RKO (cell line): Measurements from ENCODE around the gene ASIC5.
"Not testable (repeated sequence)": the region's sequence is repeated elsewhere in the genome, so short reads cannot be mapped to it uniquely, and the experiment has no call there.

ENCODE experiments used
- DNase-seq: peaks from one replicate; pipeline ENCODE4 v3.0.0-alpha.2; 2016; ENCODE audit warnings: low spot score

Gene ASIC5

DNA sequence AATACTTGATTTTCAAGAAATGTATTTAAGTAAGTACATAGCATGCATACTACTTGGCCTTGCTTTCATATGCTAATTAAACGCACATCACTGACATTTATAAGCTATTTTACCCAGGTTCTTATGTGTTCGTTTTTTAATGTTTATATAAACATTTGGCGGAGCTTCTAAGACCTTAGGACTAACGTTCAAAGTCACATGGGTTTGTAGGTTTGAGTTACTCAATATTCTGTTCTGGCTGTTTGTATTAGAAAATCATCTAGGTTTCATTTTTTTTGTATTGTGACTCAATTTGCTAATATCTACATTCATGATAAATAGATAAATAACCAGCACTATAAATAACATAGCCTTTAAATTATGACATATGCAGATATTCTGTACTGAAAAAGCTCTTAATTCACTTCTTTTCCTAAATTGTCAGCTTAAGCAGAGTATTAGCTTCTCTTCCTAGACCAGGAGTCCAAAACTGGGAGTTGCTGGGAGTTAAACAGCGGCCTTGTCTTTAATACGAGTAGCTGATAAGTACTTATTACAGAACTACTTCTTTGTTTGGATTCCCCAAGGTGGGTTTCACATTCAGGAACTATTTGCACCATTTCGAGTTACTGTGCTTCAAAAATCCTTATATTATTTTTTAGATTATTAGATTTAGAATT lies 65.3 kb downstream of the ASIC5 start:
- DNase-seq: no peak

DNA sequence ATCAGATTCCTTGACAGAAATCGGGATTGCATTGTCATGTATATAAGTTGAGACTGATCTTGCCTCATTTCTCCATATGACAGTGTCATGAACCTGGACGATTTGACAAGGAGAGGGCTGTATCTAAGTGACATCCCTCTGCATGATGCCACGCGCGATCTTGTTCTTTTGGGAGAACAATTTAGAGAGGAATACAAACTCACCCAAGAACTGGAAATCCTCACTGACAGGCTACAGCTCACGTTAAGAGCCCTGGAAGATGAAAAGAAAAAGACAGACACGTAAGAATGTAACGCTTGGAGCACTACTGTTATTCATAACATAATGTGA lies 66.3 kb downstream of the ASIC5 start:
- DNase-seq: no peak

DNA sequence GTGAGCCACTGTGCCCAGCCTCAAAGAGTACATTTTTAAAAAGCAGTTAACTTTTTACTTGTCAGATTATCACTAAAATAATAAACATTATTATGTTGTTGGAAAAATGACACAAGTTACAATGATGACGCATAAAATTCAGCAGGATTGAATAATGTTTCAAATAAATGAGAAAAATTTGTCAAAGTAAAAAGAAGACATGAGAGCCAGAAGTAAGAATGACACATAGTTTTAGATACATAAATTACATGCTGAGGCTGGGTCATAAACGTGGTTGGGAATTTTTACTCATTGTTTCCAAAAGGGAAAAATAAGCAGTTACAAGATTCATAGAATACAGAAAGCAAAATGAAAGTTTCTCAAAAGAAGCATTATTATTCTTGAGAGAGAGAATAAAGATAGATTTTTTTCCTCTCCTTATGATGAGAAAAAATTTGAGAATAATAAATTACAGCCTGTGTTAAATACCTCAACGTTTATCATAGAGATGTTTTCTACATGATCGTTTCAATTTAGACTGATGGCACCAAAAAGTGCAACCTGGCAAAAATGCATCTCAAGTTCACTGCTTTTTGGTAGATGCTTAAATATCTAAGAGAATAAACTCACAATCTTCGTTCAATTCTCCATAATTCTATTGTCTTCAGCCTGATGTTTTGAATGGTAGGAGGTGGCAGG lies 66.8 kb downstream of the ASIC5 start:
- DNase-seq: no peak

DNA sequence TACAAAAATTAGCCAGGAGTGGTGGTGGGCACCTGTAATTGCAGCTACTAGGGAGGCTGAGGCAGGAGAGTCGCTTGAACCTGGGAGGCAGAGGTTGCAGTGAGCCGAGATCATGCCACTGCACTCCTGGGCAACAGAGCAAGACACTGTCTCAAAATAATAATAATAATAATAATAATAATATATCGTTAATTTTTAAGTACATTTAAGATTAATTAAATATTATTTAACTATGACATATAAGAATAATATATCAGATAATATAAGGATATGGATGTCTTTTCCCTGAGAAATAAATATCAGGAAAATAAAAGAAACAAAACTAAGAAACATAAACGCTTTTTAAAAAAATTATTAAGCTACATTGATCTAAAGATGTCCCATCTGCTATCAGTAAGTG lies 68.5 kb downstream of the ASIC5 start:
- not testable (repeated sequence) for DNase-seq

DNA sequence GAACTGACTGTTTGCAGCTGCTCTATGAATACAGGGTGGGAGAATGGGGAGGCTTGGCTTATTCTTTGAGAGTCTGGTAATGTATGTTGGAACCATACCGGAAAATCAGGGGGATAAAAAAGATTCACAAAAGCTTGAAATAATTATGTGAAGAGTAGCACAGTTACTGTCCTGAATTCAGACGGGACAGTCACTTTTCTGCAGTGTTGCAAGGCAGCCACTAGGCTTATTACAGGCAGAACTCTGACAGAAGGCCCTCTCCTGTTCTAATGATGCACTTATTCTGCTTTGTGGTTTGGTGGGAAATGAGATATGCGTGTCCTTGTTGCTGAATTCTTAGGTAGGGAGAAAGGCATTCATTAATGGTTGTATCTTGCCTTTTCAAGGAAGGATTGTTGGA lies 70.1 kb downstream of the ASIC5 start:
- peak; percentile 69 for DNase-seq

DNA sequence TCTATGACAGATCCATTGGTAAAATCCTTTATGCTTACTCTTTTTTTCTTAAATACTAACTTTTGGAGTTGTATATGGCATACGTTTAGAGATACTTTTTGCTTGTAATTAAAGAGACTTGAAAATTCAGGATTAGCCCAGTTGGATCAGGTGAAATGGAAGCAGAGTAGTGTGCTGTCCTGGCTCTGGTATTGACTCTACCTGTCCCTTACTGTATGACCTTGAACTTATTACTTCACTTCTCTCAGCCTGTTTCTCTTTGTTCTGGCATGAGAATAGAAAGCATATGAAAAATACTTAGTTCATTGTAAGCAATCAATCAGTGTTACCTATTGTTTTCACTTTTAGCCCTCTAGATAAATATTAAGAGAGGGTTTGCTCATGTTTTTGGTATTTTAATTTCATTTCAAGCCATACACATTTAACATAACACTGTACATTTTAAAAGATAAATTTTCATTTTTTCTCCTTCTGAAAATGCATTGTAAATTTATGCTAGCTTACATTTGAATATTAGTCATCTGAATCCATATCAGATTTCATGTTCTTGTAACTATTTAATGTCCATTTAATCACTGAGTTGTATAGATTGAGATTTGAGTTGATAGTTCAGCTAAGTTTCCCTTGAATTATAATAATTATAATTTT lies 71.4 kb downstream of the ASIC5 start:
- no peak for DNase-seq

DNA sequence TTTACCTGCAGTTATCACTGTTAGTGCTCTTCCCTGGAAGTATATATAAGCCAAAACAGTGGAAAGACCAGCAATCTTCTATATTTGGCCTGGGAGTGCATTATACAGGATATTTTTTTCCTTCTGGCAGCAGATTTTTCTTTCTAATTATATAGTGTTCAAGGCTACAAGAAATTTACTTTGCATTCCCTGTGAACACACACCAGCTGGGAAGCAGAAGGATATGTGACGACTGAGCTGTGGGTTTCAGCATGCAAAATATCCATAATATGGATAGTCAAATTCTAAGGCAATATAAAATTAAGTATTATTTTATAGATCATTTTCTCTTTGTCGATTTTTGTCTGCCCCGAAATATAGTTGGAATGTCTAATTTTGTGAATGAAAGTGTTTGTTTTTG lies 76.1 kb downstream of the ASIC5 start:
- DNase-seq: no peak

DNA sequence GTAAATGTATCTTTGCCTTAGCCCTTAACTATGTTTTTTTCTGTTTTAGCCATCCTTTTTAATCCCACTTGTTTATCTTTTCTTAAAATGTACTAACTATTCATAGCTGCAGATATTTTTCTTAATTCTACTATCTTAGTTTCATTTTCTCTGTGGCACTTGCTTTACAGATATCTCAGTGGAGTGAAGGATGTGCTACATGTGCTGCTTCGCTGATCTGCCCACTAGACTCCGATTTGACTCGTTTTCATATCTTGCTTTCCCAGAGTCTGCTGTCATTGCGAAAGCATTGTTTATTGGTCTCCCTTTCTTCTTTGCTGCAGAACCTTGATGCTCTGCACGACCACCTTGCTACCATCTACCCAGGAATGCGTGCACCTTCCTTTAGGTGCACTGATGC lies 76.7 kb downstream of the ASIC5 start:
- no peak for DNase-seq

DNA sequence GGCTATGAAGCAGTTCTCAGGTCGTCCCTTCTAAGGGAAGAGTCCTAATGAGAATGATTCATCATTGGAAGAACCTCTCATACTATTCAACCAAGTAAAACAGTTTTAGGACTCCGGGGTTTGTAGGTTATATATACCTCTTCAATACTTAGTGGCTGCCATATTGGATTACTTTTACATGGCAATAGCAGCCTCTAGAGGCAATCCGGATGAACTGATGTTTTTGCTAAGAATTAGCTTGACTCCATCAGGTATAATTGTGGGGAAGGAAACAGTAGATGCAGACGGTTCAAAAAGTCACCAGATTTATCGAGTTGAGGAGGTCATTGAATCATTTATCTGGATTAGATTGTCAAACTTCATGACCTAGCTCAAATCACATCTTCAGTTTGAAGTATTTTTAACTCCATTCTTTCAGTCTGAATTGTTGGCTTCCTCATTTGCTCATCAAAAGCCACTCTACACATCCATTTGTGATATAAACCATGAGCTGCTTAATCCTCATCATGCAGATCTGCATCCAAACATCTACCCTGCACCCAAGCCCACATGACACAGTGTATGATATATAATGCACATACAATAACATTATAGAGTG lies 78.9 kb downstream of the ASIC5 start:
- peak; percentile 66 for DNase-seq

DNA sequence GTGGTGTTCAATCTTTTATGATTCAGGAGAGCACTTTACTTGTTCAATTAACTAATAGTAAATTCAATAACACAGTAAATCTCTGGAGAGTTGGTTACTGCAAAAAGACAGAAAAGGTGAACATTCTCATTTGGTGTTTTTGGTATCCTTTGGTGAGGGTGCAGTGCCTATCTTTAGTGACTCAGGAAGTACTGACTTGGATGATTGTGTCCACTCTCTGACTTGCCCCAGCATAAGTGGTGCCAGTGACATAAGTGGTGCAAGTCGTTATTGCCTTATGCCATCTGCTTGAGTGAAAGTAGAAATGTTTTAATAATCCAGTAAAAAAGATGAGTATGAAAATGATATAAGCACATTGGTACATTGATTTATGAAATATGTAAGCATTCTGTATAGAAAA lies 80.2 kb downstream of the ASIC5 start:
- no peak for DNase-seq

DNA sequence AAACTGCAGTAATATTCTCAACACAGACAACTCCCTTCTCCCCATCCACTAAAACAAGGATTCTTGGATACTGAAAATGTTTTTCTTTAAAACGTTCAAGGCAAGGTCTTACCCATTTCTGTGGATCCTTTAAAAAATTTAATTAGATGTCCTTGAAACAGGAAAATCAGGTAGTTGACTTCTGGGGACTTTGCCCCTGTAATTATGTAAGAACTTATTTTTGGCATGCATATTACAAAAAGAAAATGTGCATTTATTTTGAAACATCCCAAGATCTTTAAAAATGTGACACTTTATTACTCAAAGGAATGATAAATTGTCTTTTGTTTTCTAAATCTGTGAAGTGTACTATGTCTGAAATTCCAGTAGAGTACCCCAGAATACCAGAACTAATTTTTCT lies 81.4 kb downstream of the ASIC5 start:
- DNase-seq: no peak

DNA sequence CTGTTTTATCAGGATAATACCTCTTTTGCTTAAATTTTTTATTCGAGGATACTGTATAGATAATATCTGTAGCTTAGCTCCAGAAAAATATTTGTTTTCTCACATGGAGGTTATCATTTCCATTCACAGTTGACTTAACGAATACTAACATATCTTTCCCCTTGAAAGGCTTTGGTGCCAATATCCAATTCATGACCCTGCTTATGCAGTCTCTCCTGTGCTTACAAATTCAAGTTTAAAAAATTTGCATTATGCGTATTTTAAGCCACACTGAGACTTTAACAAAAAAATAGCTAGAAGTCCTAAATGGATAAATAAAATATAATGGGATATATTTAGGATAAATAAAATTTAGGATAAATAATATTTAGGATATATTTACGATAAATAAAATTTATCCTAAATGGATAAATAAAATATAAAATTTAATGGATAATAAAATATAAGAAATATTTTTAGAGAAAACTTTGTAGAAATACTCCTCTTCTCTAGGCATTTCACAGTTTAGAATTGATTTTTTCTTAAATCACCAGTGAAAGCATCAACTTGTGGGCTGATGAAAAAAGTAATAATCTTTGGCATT lies 84.7 kb downstream of the ASIC5 start:
- no peak for DNase-seq

DNA sequence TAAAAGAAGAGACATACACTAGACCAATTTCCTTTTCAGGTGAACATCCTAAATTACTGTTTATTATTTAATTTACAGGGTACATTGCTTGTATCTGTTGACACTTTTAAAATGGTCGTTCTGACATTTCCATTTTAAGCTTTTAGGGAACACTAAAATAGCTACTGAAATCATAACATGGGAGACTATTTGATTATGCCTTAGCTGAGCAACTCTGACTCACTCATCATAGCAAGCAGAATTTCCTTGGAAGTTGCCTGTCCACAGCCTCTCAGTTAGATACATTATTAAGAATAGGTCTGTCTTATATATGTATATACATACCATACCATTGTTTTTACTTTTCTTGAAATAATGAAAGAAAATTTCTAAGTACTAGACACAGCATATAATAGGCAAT lies 85.3 kb downstream of the ASIC5 start:
- no peak for DNase-seq
